ENCODE results near the gene BSN. TPM values are rescaled to one million over a fixed set of nuclear protein-coding genes. Genes with fewer than 3 reads are reported as not detected.

The BSN gene
- total RNA-seq, 4 donors from 2014 or later = under 0.01 to 0.32 (median 0.27) TPM; not detected in 1

GRCh38 chr3:49649576-49649975 lies 95.3 kb downstream of the BSN start:
- intact Hi-C loops (cut with DNase I; ENCODE audit: low total_unique reads) (no loop called here), in situ Hi-C loops (cut with MboI; ENCODE audit: low pct_ligation_motif_present in 1 of 4, low pct_unique_long_range_greater_than_20kb in 1 of 4, low sequenced_read_pairs in 3 of 4) (no loop called here)
- Histone ChIP-seq H3K27me3 (no peaks in the 10 kb centered on the region), H3K36me3 (no peaks in the 10 kb centered on the region), H3K4me1 (no peaks in the 10 kb centered on the region), H3K4me3 (no peak overlapping the region), H3K9me3 (no peaks in the 10 kb centered on the region), H3K27ac (no peak overlapping the region)
- no peak for DNase-seq
- 100% methylated on average over 1 of the region's 1 CpG; no CpG with 5 or more reads in 1 of the 2 donors for WGBS, 2 donors (ENCODE audit: low coverage in 1 of 2)
- TF ChIP-seq EP300 (IDR thresholded peaks at IDR 0.05; ENCODE audit: low read depth) (no peak), POLR2AphosphoS5 (IDR thresholded peaks at IDR 0.05) (no peak), POLR2A (IDR thresholded peaks at IDR 0.05) (no peak)
- TF ChIP-seq, protein P1, sequence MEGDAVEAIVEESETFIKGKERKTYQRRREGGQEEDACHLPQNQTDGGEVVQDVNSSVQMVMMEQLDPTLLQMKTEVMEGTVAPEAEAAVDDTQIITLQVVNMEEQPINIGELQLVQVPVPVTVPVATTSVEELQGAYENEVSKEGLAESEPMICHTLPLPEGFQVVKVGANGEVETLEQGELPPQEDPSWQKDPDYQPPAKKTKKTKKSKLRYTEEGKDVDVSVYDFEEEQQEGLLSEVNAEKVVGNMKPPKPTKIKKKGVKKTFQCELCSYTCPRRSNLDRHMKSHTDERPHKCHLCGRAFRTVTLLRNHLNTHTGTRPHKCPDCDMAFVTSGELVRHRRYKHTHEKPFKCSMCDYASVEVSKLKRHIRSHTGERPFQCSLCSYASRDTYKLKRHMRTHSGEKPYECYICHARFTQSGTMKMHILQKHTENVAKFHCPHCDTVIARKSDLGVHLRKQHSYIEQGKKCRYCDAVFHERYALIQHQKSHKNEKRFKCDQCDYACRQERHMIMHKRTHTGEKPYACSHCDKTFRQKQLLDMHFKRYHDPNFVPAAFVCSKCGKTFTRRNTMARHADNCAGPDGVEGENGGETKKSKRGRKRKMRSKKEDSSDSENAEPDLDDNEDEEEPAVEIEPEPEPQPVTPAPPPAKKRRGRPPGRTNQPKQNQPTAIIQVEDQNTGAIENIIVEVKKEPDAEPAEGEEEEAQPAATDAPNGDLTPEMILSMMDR (IDR thresholded peaks at IDR 0.05) = no peak

DNA sequence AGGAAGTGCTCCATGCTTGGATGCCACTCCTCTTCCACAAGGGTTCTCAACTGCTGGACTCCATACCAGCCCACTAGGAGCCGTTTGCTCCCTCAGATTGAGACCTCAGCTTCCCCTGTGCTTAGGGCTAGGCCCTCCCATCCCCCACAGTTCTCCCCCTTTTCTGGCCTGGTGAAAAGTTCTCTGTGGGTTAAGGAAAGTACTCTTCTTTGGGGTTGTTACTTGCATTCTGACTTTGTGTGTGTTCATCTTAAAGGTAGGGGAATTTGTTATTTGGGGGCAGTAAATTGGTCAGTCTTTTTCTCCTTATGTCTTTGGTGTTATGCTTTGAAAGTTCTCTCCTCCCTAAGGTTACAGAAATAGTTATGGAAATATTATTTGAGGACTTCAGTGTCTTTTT lies 95.9 kb downstream of the BSN start:
- no peak for TF ChIP-seq POLR2A (IDR thresholded peaks at IDR 0.05)
- no peak for TF ChIP-seq EP300 (IDR thresholded peaks at IDR 0.05; ENCODE audit: low read depth)
- TF ChIP-seq, protein P1 (IDR thresholded peaks at IDR 0.05) = no peak
- Histone ChIP-seq H3K9me3 (no peaks in the 10 kb centered on the region), H3K4me1 (no peaks in the 10 kb centered on the region), H3K4me3 (no peak overlapping the region), H3K27me3 (no peaks in the 10 kb centered on the region), H3K36me3 (no peaks in the 10 kb centered on the region), H3K27ac (no peak overlapping the region)
- in situ Hi-C loops (cut with MboI; ENCODE audit: low pct_ligation_motif_present in 1 of 4, low pct_unique_long_range_greater_than_20kb in 1 of 4, low sequenced_read_pairs in 3 of 4) (no loop called here), intact Hi-C loops (cut with DNase I; ENCODE audit: low total_unique reads) (no loop called here)
- WGBS, 2 donors (ENCODE audit: low coverage in 1 of 2) = 57 to 80% methylated on average over 1 of the region's 1 CpG
- no peak for DNase-seq

- Histone ChIP-seq H3K4me3 (no peak overlapping the region), H3K9me3 (no peaks in the 10 kb centered on the region), H3K27ac (no peak overlapping the region), H3K4me1 (no peaks in the 10 kb centered on the region), H3K27me3 (no peaks in the 10 kb centered on the region), H3K36me3 (no peaks in the 10 kb centered on the region)
- TF ChIP-seq, protein P1 (IDR thresholded peaks at IDR 0.05) = no peak
- TF ChIP-seq EP300 (IDR thresholded peaks at IDR 0.05; ENCODE audit: low read depth) (no peak), POLR2A (IDR thresholded peaks at IDR 0.05) (no peak), POLR2AphosphoS5 (IDR thresholded peaks at IDR 0.05) (no peak)
- 69% methylated on average over 8 of the region's 8 CpGs; no CpG with 5 or more reads in 1 of the 2 donors for WGBS, 2 donors (ENCODE audit: low coverage in 1 of 2)
- intact Hi-C loops (cut with DNase I; ENCODE audit: low total_unique reads) = no loop called here
- in situ Hi-C loops (cut with MboI; ENCODE audit: low pct_ligation_motif_present in 1 of 4, low pct_unique_long_range_greater_than_20kb in 1 of 4, low sequenced_read_pairs in 3 of 4) = no loop called here
- DNase-seq = no peak
These were observed 96.4 kb downstream of the BSN start for GRCh38 chr3:49650637-49651036.

DNA sequence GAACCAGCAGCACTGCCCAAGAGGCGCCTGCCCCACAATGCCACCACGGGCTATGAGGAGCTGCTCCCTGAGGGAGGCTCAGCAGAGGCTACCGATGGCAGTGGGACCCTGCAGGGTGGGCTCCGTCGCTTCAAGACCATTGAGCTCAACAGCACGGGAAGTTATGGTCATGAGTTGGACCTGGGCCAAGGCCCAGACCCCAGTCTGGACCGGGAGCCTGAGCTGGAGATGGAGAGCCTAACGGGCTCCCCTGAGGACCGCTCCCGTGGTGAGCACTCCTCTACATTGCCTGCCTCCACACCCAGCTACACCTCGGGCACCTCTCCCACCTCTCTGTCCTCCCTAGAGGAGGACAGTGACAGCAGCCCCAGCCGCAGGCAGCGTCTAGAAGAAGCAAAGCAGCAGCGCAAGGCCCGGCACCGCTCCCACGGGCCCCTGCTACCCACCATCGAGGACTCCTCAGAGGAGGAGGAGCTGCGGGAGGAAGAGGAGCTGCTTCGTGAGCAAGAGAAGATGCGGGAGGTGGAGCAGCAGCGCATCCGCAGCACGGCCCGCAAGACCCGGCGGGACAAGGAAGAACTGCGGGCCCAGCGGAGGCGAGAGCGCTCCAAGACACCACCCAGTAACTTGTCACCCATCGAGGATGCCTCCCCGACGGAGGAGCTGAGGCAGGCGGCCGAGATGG lies 98.1 kb downstream of the BSN start:
- no peak for TF ChIP-seq POLR2A (IDR thresholded peaks at IDR 0.05)
- TF ChIP-seq POLR2AphosphoS5 (IDR thresholded peaks at IDR 0.05) = no peak
- no peak for TF ChIP-seq EP300 (IDR thresholded peaks at IDR 0.05; ENCODE audit: low read depth)
- Histone ChIP-seq H3K36me3 (no peaks in the 10 kb centered on the region), H3K27me3 (no peaks in the 10 kb centered on the region), H3K27ac (no peak overlapping the region), H3K4me3 (no peak overlapping the region), H3K9me3 (no peaks in the 10 kb centered on the region), H3K4me1 (no peaks in the 10 kb centered on the region)
- intact Hi-C loops (cut with DNase I; ENCODE audit: low total_unique reads) = no loop called here
- in situ Hi-C loops (cut with MboI; ENCODE audit: low pct_ligation_motif_present in 1 of 4, low pct_unique_long_range_greater_than_20kb in 1 of 4, low sequenced_read_pairs in 3 of 4) = no loop called here
- DNase-seq = no peak
- 88% methylated on average over 36 of the region's 36 CpGs; no CpG with 5 or more reads in 1 of the 2 donors for WGBS, 2 donors (ENCODE audit: low coverage in 1 of 2)
